GM18498 (cell line): ENCODE results near the gene COLEC11.
A peak's percentile ranks its signal among the peaks of the same experiment; 100 is the strongest.
"Not testable (repeated sequence)": the region's sequence is repeated elsewhere in the genome, so short reads cannot be mapped to it uniquely, and the experiment has no call there.

Source experiments
- ATAC-seq: cut with Tn5 transposase; IDR thresholded peaks from one replicate; pipeline ENCODE4 v1.9.1; 2021; ENCODE audit warnings: mild to moderate bottlenecking, moderate library complexity; ENCODE audit not compliant: unreplicated experiment

COLEC11 gene

DNA sequence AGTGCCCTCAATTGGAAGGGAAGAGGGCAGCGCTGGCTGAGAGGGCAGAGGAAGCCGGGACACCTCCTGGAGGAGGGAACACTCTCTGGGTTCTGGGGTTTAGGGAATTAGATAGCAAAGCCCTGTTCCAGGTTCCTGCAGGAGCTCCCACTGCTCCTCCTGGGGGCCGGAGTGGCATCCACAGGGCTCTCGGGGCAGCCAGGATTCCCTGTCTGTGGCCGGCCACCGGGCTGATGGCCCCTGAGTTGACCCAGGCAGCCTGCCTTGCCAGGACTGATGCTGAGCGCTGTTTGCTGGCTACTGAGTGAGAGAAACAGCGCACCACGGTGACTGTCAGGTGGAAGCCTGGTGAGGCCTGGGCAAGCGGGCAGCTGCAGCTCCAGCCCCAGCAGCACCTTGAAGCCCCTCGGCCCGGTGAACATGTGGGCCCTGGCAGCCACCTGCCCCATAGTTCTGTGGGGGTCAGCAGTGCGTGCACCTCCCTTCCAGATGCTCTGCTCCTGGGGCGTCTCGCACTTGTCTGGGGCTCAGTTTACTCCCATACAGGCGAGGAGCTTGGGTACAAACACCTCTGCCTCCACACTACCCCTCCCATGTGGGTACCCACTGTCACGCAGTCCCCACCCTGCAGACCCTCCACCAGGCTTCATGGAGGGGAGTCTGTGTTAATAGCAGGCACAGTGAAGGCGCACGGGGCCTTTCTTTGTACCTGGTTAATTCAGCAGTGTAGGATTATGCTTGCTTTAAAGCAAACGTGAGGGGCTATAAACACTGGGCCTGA lies 55.4 kb downstream of the COLEC11 start:
- no peak for ATAC-seq

DNA sequence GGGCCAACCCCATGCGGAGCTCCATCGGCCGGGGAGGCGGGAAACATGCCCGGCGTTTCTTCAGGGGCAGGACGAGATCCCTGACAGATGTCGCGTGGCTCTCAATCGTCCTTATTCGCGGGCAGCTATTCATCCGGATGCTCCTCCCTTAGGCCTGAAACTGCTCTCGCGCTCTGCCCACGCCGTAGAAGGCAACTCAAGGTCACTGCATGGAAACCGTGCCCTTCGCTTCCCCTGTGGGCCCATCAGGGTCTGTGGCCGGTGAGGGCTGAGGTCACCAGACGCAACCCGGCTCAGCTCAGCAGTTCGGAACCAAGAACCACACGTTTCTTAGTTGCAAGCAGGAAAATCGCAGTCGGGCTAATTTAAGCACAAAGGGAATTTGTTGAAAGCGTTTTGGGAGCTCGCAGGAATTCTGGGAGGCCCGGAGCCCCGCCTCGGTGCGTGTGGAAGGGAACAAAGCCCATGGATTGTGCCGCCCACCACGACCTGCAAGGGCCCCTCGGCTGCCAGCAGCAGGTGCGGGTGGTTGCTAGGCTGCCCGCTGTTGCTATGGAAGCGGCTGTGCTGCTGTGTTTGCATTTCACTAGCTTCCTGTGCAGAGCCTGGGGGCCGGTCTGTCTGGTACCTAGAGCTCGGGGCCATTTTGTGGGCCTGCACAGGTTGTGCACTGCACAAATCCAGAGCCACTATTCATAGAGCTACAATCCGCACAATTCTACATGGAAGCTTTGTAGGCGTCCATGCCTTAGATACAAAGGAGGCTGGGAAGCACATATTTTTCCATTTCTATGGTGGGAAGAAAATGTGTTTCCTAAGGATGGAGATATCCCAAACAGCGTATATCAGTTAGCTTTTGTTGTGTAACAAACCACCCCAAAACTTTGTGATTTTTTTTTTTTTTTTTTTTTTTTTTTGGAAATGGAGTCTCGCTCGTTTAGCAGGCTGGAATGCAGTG lies 57.1 kb downstream of the COLEC11 start:
- peak; percentile 89 for ATAC-seq

DNA sequence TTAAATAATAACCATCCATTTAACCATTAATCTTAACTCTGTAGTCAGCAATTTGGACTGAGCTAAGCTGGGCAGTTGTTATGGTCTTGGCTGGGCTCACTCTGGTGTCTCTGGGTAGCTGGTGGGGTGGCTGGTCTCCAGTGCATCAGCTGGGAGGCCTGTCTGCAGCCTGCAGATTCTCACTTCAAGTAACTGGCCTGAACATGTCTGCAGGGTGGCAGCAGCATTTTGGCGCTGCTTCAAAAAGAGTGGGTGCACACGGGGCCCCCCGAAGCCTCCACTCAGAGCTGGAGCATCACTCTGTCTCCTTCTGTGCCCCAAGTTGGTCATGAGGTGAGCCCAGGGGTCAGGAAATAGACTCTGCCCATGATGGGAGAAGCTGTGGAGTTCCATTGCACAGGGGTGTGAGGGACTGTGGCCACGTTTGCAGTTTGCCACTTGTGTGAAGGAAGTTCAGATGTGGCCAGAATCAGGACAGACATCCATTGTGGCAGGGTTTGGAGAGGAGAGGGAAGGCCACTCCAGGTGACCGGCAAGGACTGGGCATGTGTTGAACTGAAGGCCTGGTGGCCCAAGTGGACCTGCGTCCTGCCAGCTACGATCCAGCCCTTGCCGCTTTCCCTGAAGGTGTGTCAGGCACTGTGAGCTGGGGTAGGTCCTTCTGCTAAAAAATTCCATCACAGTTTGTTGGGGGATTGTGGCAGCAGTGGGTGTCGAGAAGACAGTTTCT lies 58.1 kb downstream of the COLEC11 start:
- ATAC-seq = no peak

DNA sequence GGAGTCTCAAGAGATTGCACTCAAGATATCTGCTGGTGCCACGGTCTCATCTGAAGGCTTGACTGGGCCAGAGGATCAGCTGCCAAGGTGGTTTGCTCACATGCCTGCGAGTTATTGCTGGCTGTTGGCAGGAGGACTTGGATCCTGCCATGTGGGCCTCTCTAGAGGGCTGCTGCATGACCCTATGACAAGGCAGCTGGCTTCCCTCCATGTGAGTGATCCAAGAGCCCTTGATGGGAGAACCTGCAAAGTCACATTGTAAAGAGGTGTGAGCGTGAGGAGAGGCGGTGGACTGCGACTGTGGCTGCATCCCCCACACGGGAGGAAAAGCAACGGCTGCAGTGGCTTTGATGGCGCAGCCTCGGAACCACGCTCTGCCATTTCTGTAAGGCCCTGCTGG lies 59.1 kb downstream of the COLEC11 start:
- no peak for ATAC-seq

DNA sequence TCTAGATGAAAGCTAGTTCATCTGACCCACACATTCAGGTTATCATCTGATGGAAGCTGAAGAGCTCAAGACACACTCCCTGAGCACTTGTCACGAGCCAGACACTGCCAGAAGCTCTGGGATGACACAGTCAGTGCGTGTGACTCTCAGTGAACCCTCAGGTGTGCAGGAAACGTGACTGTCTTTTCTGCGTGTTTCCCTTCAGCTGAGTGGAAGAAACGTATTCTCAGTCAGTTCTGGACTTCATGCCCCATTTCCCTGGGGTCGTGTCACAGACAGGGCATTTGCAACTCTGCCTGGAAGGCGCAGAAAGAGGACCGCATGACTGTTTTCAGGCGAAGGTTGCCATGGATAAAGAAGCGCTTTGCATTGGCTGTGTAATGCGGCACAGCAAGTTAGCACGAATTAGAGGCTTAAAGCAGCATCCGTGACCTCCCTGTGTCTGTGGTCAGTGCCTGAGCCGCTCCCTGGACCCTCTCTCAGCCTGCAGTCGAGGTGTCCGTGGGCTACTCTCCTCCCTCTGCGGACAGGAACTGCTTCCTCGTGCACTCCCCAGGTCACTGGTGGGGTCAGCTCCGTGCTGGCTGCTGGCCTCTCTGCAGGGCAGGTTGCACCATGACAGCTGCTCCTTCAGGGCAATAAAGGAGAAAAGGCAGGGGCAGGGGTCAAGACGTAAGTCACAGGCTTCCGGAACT lies 59.8 kb downstream of the COLEC11 start:
- ATAC-seq = no peak

DNA sequence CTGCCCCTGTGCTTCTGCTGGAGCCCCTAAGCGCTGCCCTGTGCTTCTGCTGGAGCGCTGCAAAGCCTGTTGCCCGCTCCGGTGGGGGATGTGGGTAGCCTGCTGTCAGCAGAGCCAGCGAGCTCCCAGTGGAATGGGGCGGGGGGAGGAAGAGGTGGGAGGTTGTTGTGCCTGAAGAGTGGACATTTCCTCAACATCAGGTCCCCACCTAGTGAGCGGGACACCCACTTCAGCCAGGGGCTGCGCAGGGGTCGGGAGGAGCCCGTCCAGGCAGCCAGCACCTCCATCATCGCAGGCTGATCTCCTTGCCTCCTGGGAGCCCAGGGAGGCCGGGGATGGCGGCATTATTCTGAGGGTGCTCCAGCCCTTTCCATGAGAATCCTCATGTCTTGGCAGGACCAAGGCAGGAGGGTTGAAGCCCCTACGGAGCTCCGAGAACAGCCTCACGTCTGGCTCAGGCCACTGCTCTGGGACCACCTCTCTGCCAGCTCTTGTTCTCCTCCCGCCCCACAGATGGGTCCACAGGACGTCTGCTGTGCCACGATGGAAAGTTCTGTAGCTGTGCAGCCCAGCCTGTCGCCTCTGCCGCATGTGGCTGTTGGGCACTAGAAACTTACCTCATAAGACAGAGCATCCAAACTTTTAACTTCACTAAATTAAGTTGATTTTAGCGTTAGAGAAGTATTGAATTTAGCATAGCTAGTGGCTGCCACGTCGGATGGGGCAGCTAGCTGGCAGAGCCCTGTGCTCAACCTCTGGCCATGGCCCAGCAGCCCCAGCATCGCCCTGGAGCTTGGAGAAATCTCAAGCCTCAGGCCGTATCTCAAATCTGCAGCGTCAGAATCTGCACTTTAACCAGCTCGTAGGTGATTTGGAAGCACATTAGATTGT lies 61.2 kb downstream of the COLEC11 start:
- ATAC-seq = no peak

DNA sequence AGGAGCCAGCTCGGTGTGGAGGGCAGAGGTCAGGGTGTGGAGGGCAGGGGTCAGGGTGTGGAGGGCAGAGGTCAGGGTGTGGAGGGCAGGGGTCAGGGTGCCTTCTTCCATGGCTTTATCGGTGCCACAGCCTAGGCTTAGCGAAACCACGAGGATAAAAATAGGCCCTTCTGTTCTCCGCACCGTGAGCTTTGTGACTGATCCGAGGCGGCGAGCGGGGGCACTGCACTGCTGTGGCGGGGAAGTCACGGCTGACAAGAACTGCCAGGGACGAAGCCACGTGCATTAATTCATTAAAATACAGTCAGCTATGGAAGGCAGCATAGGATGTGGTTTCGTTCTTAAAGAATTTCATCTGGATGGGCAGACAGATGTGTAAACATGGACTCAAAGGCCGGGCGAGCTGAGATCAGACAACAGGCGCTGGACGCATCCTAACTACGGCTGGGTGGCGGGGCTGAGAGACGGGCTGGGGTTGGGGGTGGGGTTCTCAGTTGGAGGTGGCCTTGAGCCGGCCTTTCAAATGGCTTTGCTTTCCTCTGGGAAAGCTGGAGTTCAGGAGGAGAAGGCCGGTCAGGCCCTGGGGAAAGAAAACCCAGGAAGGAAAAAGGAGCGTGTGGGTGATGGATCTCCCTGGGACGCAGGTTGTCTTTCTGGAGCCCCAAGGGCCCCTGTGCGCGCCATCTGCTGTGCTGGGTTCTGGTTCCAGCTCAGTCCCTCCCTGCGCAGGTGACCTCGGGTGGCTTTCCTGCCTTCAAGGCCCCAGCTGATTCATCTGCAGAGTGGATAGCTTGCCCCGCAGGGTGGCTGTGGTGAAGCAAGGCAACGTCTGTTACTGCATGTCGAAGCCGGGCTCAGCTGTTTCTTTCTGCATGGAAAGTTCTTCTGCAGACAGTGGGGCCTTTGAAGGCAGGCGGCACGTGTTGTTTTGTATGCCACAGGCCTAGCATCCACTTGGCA lies 62.1 kb downstream of the COLEC11 start:
- ATAC-seq = no peak

DNA sequence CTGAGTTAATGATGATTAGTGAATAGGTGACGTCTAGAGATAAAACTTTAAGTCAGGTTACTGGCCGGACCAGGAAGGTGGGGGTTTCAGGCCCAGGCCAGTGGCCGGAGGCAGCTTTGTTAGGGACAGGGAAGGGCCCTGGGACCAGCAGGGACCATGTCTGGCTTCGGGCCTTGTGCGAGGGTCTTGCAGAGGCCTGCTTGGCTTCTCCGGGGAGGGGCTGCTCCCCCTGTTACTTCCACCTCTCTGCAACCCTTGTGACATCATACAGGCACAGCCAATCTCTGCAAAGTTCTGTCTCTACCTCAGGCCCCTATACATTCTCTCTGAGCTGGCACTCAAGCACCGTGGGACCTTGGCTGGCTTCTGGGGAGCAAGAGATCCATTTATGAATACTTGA lies 63.0 kb downstream of the COLEC11 start, which contains the start of gene ALLC:
TSS of gene ALLC (plus strand) at position 320 of the 400 bp plus-strand sequence. CDS start 12,958 bp downstream, outside the sequence.
- no peak for ATAC-seq

DNA sequence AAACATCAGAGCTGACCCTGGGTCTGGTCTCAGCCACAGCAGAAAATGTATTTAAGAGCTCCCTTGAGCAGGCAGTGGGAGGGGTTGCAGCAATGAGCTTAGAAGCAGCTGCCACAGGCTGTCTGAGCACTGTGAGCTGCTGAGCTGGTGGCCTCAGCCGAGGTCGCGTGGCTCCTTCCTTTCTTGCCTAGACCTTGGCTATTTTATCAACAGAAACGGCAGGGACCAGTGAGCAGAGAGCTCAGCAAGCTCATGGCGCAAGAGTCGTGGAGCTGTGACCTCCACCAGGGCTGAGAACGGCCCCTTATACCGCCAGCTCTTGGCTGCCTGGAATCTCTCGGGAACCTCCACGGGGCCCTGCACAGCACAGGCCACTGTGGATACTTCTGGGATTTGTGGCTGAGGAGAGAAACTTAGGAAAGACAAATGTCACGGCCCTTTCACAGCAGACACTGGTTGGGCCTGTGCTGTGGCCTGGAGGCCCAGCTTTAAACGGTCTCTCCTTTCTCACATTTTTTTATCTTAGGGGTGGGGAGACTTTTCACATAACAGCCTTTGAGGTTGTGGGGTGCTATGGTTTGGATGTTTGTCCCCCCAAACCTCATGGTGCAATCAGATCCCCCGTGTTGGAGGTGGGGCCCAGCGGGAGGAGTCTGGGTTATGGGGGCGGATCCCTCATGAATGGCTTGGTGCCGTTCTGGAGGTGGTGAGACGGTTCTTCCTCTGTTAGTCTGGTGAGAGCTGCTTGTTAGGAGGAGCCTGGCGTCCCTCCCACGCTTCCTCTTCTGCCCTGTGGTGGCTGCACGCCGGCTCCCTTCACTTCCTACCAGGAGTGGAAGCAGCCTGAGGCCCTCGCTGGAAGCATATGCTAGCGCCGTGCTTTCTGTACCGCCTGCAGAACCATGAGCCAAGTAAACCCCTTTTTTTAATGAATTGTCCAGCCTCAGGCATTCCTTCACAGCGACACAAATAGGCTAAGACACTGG lies 64.8 kb downstream of the COLEC11 start:
- no peak for ATAC-seq

DNA sequence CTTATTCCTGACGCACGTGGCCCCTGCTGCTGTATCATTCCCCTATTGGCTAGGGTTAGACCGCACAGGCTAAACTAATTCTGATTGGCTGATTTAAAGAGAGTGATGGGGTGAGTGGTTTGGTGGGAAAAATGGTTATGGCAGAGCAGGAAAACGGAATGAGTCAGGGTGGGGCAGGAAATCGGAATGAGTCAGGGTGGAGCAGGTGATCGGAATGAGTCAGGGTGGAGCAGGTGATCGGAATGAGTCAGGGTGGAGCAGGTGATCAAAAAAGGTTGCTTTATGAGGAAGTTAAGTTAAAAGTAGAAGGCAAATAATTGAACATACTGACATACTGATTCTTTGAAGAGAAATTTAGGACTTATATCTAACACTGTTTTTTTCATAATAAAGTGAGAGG lies 65.7 kb downstream of the COLEC11 start:
- ATAC-seq = not testable (repeated sequence)

DNA sequence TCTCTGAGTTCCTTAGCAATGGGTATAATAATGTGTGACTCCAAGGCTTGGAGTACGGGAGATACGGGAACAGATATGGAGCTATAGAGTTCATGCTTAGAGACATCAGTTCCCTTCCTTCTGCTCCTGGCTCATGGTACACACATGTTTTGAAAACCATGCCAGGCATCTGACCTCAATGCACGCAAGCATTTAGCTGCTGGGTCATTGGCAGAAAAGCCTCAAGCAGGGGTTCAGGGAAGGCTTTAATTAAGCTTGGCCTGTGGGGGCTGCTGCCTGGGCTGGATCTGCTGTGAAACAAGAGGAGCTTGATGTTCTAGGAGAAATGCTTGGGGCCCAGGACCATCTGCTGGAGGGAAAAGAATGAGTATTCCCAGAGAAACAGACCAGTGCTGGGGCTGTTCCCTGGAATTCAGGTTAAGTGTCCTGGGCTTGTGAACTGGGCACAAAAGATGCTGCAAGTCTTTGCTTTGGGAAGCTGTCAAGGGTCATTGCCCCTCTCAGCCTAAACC lies 66.3 kb downstream of the COLEC11 start:
- ATAC-seq = no peak

DNA sequence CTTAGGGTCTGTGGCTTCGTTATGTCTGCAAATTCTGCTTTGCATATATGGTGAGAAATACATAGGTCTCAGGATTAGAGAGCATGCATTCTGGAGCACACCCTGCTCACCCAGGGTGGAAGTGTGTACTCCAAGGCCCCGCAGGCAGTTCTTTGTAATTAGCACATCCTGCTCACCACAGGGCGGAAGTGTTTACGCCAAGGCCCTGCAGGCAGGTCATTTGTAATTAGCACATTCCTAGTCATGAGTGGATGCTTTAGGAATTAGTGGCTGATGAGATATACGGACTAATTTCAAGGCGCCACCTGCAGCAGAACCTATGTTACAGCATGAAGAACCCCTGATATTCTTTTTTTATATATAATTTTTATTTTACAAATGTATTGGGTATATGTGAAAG lies 67.3 kb downstream of the COLEC11 start:
- no peak for ATAC-seq

DNA sequence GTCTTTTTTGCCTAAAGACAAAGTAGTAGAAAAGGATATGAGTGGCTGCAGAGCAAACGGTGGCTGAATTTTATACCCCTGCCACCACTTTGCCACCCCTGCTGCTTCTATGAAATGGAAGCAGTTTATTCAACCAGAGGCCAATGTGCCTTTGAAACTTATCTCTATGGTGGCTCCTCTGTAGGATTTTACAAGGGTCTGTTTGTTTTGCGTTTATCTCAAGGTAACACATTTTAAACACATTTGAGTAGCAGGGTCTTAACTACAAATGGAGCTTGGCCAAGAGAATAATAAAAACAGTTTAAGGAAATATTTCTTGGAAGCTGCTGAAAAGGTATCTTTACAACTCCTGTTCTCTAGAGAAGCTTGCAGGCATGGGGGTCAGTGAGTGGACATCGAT lies 69.2 kb downstream of the COLEC11 start:
- ATAC-seq = no peak

DNA sequence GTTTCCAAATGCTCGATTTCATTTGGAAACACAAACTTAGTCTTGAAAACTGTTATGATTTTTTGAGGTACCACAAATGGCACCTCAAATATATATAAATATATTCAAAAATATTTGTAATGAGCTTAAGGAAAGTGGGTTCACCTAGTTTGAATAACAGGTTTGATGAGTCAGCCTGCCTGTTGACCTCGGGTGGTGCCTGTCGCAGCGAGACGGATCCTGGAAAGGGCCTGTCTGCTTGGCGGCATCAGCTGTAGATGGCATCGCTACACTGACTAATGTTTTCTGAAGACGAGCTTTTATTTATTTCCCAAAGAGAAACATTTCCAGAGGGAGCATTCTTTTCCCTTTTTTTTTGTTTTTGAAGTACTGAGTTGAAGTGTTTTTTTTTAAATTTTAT lies 70.0 kb downstream of the COLEC11 start:
- ATAC-seq = no peak

DNA sequence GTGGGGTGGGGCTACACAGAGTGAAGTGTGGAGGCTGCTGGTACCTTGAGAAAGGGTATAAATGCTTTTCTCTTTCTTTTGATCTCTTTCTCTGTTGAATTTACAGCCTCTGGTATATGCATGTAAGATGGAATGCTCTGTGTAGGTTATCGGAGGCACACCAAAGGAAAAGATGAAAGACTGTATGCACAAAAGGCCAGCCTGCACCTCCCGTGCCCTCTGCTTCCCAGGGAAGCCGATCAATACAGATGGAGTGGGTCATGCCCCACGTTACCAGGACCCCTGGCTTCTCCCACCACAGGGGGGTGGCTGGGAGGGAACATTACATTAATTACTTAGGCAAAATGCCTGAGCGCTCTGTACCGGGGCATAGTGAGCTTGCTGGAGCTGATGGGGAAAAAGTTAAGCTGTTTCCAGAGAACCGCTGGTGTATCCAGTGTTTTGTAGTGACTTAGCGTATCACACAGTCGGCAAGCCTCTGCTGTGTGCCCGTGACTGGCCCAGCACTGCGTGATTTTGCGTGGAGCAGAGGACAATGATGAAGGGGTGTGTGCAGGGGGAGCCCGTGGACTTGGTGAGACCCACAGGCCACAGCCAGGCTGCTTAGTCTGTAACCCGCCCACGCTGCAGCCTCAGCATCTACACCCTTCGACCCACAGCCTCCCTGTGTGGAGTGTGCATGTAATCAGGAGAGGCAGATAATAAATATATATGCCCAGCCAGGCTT lies 71.1 kb downstream of the COLEC11 start:
- no peak for ATAC-seq

DNA sequence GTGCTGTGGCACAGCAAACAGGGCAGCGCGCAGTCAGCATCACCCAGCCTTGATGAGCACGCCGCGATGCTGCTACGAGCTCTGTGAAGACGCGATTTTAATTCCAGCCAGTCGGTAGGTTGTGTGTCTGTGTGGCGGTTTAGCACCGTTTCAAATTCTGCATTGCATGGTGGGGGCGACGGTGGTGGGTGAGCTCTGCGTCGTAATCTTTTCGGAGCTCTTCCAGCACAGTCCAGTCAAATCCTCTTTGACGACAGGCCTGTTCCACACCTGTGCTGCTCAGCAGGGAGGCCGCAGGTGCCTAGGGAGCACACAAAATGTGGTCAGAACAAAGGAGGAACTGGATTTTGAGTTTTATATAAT lies 71.7 kb downstream of the COLEC11 start:
- ATAC-seq = no peak
